Tibial artery (tissue), 4 donors: ENCODE results near the gene SERPINB8.

ENCODE experiments used
- DNase-seq, 2 donors: peaks; one replicate each; pipeline ENCODE4 v3.0.0-alpha.2; 2019
- H3K27ac ChIP-seq, 2 donors: fragments of 200-600 bp; sonication (generic) in 1 of 2; 1 replicate in 1 of 2; 2 replicates in 1 of 2; pipeline ENCODE4 v1.5.1; 2018 to 2019; ENCODE audit warnings: mild to moderate bottlenecking in 1 of 2
- H3K27me3 ChIP-seq, 2 donors: fragments of 200-600 bp; sonication (generic) in 1 of 2; one replicate each; pipeline versions ENCODE4 v1.5.1 to v1.6.0; 2016 to 2019
- H3K36me3 ChIP-seq, 3 donors: fragments of 200-600 bp; sonication (generic) in 2 of 3; one replicate each; pipeline ENCODE4 v1.5.1; 2016 to 2019; ENCODE audit warnings: mild to moderate bottlenecking in 2 of 3
- H3K4me1 ChIP-seq, 4 donors: fragments of 200-600 bp; sonication (generic) in 2 of 4; 1 replicate in 3 of 4; 2 replicates in 1 of 4; pipeline ENCODE4 v1.5.1; 2016 to 2019
- H3K4me3 ChIP-seq, 2 donors: fragments of 200-600 bp; sonication (generic) in 1 of 2; 1 replicate in 1 of 2; 2 replicates in 1 of 2; pipeline ENCODE4 v1.5.1; 2018 to 2019; ENCODE audit warnings: mild to moderate bottlenecking in 2 of 2
- H3K9me3 ChIP-seq, 3 donors: fragments of 200-600 bp; sonication (generic) in 1 of 3; one replicate each; pipeline ENCODE4 v1.5.1; 2016 to 2019
- CTCF ChIP-seq, 2 experiments: fragments of 200-600 bp in 1 of 2; fragments of 450-650 bp in 1 of 2; IDR thresholded peaks; one replicate each; pipeline ENCODE4 v1.5.1; 2017 to 2019; ENCODE audit warnings: antibody characterized with exemption in 2 of 2, mild to moderate bottlenecking in 1 of 2, moderate library complexity in 1 of 2
- intact Hi-C: fragments of 100-400 bp; cut with DNase I; formaldehyde crosslinking; loops from one replicate; pipeline ENCODE4 v1.15.0; 2023; ENCODE audit warnings: low total_unique reads

The SERPINB8 gene

DNA sequence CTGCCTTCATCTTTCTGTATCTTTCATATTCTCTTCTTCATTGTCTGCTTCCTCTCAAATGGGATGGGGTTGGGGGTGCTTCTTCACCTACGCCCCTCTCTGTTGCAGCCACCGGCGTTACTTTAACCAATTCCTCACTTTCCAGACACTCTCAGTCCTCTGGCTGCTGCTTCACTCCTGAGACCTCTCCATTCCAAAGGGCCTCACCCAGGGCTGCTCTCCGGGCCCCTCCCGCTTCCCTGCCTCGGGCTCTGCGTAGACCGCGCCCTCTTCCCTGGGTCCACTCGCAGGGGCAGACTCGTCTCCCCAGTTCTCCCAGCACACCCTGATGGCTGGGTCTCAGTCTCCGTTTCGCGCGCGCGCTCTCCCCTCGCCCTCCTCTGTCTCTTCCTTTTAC is 926 bp downstream of the SERPINB8 start:
- H3K36me3 ChIP-seq, result no peaks in the 10 kb centered on the region
- H3K27me3 ChIP-seq, result no peaks in the 10 kb centered on the region
- intact Hi-C loops, result loop anchor here (5.0 kb wide), 1 partner anchor 834 kb away; no protein-coding TSS in a partner anchor
- TF ChIP-seq CTCF (IDR thresholded peaks at IDR 0.05), result no peak
- peaks cover 0 to 18% (median 9%) of the 10 kb centered on the region in 4 donors for H3K4me1 ChIP-seq
- H3K4me3 ChIP-seq, result peak overlapping the region; percentile 75 to 89
- peak; percentile 39 to 75 for DNase-seq
- peak overlapping the region; percentile 98 to 99 for H3K27ac ChIP-seq
- no peaks in the 10 kb centered on the region for H3K9me3 ChIP-seq

- Histone ChIP-seq H3K4me1 (peaks cover 0 to 18% (median 9%) of the 10 kb centered on the region in 4 donors), H3K27ac (peak overlapping the region; percentile 98 to 99), H3K4me3 (peak overlapping the region; percentile 75 to 89), H3K9me3 (no peaks in the 10 kb centered on the region), H3K36me3 (no peaks in the 10 kb centered on the region), H3K27me3 (no peaks in the 10 kb centered on the region)
- no peak for TF ChIP-seq CTCF (IDR thresholded peaks at IDR 0.05)
- DNase-seq, result no peak
- intact Hi-C loops, result loop anchor here (5.0 kb wide), 1 partner anchor 834 kb away; no protein-coding TSS in a partner anchor
Measured at GRCh38 chr18:63971320-63972001, 1.6 kb downstream of the SERPINB8 start.

- no peaks in the 10 kb centered on the region for H3K27me3 ChIP-seq
- H3K4me1 ChIP-seq, result peaks cover 0 to 18% (median 9%) of the 10 kb centered on the region in 4 donors
- intact Hi-C loops, result loop anchor here (5.0 kb wide), 1 partner anchor 835 kb away; no protein-coding TSS in a partner anchor
- no peak for DNase-seq
- no peak for TF ChIP-seq CTCF (IDR thresholded peaks at IDR 0.05)
- H3K9me3 ChIP-seq, result no peaks in the 10 kb centered on the region
- peak overlapping the region in 1 of 2 donors; percentile 98 for H3K27ac ChIP-seq
- no peak overlapping the region for H3K4me3 ChIP-seq
- H3K36me3 ChIP-seq, result no peaks in the 10 kb centered on the region
Measured at GRCh38 chr18:63972002-63972376, 2.1 kb downstream of the SERPINB8 start.

GRCh38 chr18:63974991-63975390 is 5.1 kb downstream of the SERPINB8 start:
- Histone ChIP-seq H3K27ac (no peak overlapping the region), H3K9me3 (no peaks in the 10 kb centered on the region), H3K27me3 (no peaks in the 10 kb centered on the region), H3K4me1 (peaks cover 0 to 17% (median 6%) of the 10 kb centered on the region in 4 donors), H3K4me3 (no peak overlapping the region), H3K36me3 (no peaks in the 10 kb centered on the region)
- no peak for TF ChIP-seq CTCF (IDR thresholded peaks at IDR 0.05)
- intact Hi-C loops, result loop anchor here (5.0 kb wide), 1 partner anchor 838 kb away; no protein-coding TSS in a partner anchor
- no peak for DNase-seq

GRCh38 chr18:63975628-63976027 is 5.7 kb downstream of the SERPINB8 start:
- Histone ChIP-seq H3K4me1 (peaks cover 0 to 22% (median 8%) of the 10 kb centered on the region in 4 donors), H3K27me3 (no peaks in the 10 kb centered on the region), H3K9me3 (no peaks in the 10 kb centered on the region), H3K36me3 (peaks cover 0 to 1% (median under 1%) of the 10 kb centered on the region in 3 donors), H3K4me3 (no peak overlapping the region), H3K27ac (no peak overlapping the region)
- no peak for TF ChIP-seq CTCF (IDR thresholded peaks at IDR 0.05)
- no peak for DNase-seq
- intact Hi-C loops, result no loop called here
